NCI-H524 (cell line): ENCODE results near the gene OLR1.
"Not testable (repeated sequence)": the region's sequence is repeated elsewhere in the genome, so short reads cannot be mapped to it uniquely, and the experiment has no call there.

Experiments used
- DNase-seq, 2 experiments: peaks; one replicate each; lab custom pipeline; 2025; lab: John Stamatoyannopoulos, UW

OLR1 gene

DNA sequence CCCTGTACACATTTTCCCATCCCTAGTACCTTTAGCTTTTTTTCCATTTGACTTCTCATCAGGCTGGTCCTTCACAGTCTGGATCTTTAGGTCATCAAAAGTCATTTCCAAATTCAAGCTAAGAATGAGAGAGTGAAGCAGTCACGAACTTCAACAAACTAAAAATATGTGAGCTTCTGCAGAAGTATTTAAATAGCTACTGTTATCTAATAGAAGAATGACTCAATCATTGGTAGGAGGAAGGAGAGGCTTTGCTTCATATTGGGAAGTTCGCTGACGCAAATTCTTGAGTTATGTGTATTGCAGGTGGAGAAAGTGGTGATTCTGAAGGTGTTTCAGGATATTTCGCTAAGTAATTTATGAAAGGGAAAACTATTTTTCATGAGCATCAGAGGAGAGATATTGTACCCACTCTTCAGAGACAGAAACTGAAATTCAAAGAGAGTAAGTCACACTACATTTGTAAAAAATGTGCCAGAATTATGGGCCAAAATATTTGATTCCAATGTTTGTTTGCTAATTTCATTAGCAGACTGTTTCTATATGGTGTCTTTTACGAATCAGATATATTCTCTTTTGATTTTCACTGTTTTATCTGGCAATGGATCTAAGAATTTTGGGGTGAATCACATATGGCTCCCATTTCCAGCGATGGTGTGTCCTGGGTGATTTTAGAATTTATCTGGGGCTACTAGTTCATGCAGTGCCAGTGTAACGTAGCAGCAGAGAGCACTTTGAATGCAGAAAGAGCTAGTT is at the start of gene OLR1:
TSS of gene OLR1 (minus strand) at position 160 of the 756 bp plus-strand sequence. CDS start at position 105, 55 bp downstream.
- DNase-seq, result no peak

- peak; percentile 1 to 57 for DNase-seq
These were observed 48.6 kb upstream of the OLR1 start for GRCh38 chr12:10220398-10221077.

DNA sequence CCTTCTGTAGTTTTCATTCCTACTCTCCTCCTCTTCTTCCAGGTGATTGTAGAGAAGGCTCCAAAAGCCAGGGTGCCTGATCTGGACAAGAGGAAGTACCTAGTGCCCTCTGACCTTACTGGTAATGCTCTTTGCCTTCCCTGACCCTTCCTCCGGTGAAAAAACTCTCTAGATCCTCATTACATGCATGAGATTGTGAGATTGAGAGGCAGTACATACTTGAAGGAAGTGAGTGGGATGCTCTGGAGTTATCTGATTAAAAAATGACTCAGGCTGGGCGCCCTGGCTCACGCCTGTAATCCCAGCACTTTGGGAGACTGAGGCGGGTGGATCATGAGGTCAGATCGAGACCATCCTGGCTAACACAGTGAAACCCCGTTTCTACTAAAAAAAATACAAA is 46.1 kb upstream of the OLR1 start:
- no peak for DNase-seq

GRCh38 chr12:10215946-10216345 is 44.0 kb upstream of the OLR1 start:
- not testable (repeated sequence) for DNase-seq

DNA sequence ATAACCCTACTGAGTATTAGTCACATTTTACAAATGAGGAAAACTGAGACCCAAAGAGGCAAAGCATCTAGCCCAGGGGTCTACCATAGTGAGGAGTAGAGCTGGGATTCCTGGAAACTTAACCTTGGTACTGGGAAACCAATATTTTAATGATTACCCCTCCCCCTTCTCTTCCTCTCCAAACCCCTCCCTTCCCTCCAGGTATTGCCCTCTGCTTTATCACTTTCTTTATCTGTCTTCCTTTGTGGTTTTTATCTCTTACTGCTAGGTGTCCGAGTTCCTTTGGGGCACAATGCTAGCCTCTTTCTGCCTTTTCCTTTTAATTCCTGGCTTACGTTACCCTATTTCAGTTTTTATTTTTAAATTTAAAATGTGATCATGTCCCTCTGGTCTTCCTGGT is 43.5 kb upstream of the OLR1 start:
- DNase-seq, result no peak

- DNase-seq, result no peak
These were observed 42.9 kb upstream of the OLR1 start for GRCh38 chr12:10214895-10215267.

DNA sequence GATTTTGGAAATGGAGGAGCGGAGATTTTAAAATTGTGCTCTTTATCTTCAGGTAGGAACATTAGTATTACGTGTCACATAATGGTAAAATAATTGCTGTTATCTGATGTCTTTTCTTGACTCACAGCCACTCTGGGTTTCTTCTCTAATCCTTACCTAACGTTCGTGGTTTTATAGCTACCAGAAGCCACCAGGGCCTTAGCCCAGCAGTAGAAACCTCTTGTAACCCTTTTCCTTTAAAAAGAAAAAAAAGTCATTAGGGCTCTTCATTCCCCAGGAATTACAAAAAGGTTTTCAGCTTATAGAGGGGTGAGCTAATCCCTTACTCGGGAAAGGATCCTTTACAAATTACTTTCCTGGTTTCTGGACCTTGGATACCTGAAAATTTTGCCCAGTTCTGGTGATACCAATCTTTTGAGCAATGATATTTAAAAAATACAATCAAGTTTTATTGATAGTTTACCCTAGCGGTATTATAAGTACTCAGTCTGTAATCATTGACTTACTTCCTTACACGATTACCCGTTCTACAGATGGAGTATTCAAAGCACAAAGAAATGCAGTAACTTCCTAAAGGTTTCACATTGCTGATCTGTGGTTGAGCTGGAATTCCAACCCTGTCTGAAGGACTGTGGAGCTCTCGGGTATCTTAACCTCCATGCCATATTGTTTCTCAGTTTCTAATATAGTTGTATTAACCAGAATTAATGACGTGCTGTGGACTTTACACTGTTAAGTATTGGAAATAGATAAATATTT is 42.4 kb upstream of the OLR1 start:
- no peak for DNase-seq

- DNase-seq, result peak; percentile 5 to 32
These were observed 41.5 kb upstream of the OLR1 start for GRCh38 chr12:10213168-10214135.

GRCh38 chr12:10212739-10213131 is 40.8 kb upstream of the OLR1 start, which contains the start of gene GABARAPL1:
GABARAPL1 (plus strand) TSS chr12:10212877; CDS start chr12:10213130, 253 bp downstream.
- peak; percentile 7 to 48 for DNase-seq

- peak; percentile 10 to 39 for DNase-seq
These were observed 40.2 kb upstream of the OLR1 start for GRCh38 chr12:10211940-10212738.

- no peak for DNase-seq
These were observed 39.4 kb upstream of the OLR1 start for GRCh38 chr12:10211101-10211939.

DNA sequence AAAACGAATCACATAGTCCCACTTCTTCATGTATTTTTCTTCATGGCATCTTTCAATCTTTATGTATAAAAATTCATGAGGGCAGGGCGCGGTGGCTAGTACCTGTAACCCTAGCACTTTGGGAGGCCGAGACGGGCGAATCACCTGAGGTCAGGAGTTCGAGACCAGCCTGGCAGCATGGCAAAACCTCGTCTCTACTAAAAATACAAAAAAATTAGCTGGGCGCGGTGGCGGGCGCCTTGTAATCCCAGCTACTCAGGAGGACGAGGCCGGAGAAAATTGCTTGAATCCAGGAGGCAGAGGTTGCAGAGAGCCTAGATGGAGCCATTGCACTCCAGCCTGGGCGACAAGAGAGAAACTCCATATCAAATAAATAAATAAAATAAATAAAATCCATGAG is 38.3 kb upstream of the OLR1 start:
- DNase-seq, result no peak

- no peak for DNase-seq
These were observed 35.2 kb upstream of the OLR1 start for GRCh38 chr12:10207136-10207535.

DNA sequence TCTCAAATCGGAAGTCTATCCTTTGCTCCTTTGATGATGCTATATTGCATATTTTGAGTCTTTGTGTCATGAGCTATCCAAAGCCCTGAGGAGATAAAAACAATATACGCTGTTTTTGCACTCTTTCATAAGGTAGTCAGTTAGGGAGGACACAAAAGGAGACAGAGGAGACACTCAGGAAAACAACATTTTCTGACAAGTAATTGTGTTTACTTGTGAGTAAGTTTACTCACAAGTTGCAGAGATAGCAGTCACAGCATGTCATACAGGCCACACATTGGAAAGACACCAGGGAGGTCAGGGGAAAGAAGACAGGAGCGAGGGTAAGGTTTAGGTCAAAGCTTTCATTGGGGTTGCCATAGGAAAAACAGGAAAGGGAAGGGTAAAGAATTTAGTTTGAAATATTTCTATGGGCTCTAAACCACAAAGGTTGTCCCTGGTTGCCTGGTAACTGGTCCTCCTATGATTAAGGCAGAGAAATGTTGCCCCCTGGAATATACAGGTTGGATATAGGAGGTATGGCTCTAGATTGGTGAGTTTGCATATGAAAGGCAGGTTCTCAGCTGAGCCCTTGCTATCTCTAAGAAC is 33.4 kb upstream of the OLR1 start:
- no peak for DNase-seq

- DNase-seq, result not testable (repeated sequence)
These were observed 32.6 kb upstream of the OLR1 start for GRCh38 chr12:10204495-10204894.

DNA sequence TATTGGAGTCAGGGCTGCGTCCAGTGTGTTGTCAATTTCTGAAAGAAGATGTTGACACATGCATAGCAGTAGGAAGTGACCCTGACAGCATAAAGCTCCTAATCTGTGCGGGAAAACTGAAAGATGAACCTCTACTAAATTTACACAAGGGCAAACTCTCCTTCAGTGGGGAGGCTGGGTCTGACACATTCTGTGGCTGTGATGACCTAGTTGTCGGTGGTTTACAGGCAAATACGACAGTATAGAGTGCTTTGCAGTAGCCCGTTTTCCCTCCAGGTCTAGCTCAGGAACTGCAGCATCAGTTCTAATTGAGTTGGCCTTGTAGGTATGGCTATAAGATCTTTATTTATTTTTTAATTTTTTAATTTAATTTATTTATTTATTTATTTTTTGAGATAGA is 25.9 kb upstream of the OLR1 start:
- DNase-seq, result no peak

DNA sequence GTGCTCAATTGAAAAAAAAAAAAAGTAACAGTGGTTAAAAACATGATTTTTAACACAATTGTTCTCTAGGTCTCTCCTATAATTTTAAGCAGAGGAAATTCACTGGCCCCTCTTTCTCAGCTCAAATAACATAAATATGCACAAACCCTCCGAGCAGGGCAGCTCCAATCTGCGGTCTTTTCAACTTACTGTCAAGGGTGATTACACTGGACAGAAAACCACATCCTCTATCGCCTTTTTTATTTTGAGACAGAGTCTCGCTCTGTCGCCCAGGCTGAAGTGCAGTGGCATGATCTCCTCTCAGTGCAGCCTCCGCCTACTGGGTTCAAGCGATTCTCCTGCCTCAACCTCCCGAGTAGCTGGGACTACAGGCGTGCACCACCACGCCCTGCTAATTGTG is 24.3 kb upstream of the OLR1 start:
- DNase-seq, result no peak

GRCh38 chr12:10194160-10194670 is 22.3 kb upstream of the OLR1 start:
- no peak for DNase-seq

- no peak for DNase-seq
These were observed 19.9 kb upstream of the OLR1 start for GRCh38 chr12:10191865-10192264.
